NOMO-1 treated with DMSO at 0.1 percent for 48 hours (cell line): Measurements from ENCODE around the gene CT47B1.
"Not testable (repeated sequence)": the region's sequence is repeated elsewhere in the genome, so short reads cannot be mapped to it uniquely, and the experiment has no call there.

Experiments
- DNase-seq: peaks from one replicate; lab custom pipeline; 2025; ENCODE audit not compliant: unreplicated experiment; lab: John Stamatoyannopoulos, UW

CT47B1 gene

GRCh38 chrX:120875766-120876165, at the start of gene CT47B1:
TSS of gene CT47B1 (minus strand) at chrX:120875866. CDS start at chrX:120875670, 196 bp downstream.
- not testable (repeated sequence) for DNase-seq

- no peak for DNase-seq
Observed at GRCh38 chrX:120874678-120875557, 748 bp downstream of the CT47B1 start.

- no peak for DNase-seq
Observed at GRCh38 chrX:120857240-120857639, 18.4 kb downstream of the CT47B1 start.

- DNase-seq = no peak
Observed at GRCh38 chrX:120840827-120841226, 34.8 kb downstream of the CT47B1 start.

- no peak for DNase-seq
Observed at GRCh38 chrX:120839491-120839890, 36.2 kb downstream of the CT47B1 start.

- DNase-seq = not testable (repeated sequence)
Observed at GRCh38 chrX:120827213-120827612, 48.5 kb downstream of the CT47B1 start.

- no peak for DNase-seq
Observed at GRCh38 chrX:120825146-120825545, 50.5 kb downstream of the CT47B1 start.

DNA sequence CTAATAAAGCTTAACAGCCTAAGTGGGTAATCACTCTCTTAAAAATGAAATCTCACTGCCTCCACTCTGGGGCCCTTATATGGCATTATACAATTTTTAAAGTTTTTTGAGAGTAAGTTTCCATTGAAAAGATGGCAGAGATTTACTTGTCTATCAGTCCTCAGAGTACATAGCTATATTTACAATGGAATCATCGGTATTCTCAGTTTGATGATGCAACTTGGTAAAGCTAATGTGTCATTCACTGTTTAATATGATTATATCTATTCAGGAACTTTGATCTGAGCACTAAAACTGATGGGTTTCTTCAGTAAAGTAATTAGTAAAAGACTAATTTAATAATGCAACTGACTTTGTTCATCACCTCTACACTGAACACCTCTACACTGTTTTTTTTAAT, 51.6 kb downstream of the CT47B1 start:
- DNase-seq = no peak

DNA sequence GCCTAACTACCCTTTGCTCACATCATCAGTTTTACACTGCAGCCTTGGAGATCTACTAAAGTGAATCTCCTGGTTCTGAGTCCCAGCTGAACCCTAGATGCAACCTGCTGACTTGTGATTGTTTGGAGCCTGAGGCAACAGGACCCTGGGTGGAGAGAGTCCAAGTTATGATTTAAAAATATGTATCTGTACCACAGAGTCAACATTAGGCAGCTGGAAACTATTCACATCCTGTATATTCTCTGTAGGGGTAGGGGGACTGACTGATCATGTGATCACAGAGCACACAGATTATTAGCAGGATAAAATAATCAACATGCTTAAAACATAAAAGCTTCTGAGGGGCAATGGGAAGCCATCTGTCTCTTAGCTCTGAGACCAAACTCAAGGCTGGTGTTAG, 52.1 kb downstream of the CT47B1 start:
- no peak for DNase-seq
